Mononuclear cell (primary cell): Measurements from ENCODE around the gene ZDHHC5. TPM values are rescaled to one million over a fixed set of nuclear protein-coding genes. Genes with fewer than 3 reads are reported as not detected.
"Not testable (repeated sequence)": the region's sequence is repeated elsewhere in the genome, so short reads cannot be mapped to it uniquely, and the experiment has no call there.

Experiments used
- H3K27me3 ChIP-seq: 2 replicates; pipeline ENCODE4 v1.6.0; 2011; ENCODE audit warnings: low read length, control low read depth; ENCODE audit not compliant: insufficient read depth
- H3K4me1 ChIP-seq: 2 replicates; pipeline ENCODE4 v1.5.1; 2011; ENCODE audit warnings: mild to moderate bottlenecking, low read length, control low read depth; ENCODE audit not compliant: insufficient read depth
- H3K4me3 ChIP-seq: 2 replicates; pipeline ENCODE4 v1.5.1; 2011; ENCODE audit warnings: mild to moderate bottlenecking, low read length, moderate library complexity
- H3K9me3 ChIP-seq: 2 replicates; pipeline ENCODE4 v1.5.1; 2011; ENCODE audit warnings: low read depth, mild to moderate bottlenecking, control low read depth, low read length
- total RNA-seq: library from RNA; depleted of rRNA; stranded (reverse); fragments of >200 nt; gene quantifications from one replicate; pipeline ENCODE4 v1.2.3, GENCODE V29; 2012

Gene ZDHHC5
- total RNA-seq, 1 donor = 48.9 TPM

DNA sequence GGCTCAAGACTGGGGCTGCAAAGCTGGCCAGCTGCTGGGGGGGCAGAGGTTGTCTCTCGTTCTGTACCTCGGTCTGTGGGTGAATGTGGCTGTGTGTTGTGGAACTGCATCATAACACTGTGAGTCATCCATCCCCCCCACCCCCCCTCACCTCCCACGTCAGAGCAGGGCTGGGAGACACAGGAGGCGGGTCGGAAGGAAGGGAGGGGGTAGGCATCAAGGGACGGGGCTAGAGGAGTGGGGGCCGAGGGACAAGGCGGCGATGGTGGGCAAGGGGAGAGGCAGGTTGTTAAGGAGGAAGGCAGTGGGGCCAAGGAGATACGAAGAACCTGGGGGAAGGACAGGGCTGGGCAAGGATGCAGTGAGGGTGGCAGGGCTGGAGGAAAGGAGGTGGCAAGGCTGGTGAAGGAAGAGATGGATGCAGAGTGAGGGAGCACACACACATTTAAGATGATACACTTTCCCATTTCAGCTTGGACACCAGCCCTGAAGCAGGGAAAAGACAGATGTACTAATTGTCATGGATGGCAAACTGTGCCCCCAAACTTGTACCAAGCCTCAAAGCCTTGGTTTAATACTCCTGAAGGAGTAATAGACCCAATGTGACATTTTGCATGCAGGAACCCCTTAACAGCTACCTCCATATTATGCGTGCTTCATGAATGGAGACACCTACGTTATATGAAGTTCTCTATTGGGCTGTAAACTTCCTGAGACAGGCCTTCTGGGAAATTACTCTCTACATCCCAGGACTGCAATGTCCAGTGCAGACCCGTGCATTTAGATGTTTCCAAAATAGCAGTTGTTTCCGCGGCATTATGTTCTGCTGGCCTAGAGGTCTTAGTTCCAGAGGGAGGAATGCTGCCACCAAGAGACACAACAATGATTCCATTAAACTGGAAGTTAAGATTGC lies 17.8 kb upstream of the ZDHHC5 start, which contains the start of gene YPEL4:
YPEL4 (minus strand) TSS at position 87 of the 913 bp plus-strand sequence. CDS start 2,805 bp downstream, outside the sequence.
- peak within 1 kb of the TSS; percentile 18 for H3K4me3 ChIP-seq
- peaks cover 48% of the 10 kb centered on the region for H3K27me3 ChIP-seq
- no peaks in the 10 kb centered on the region for H3K9me3 ChIP-seq
- peaks cover 42% of the 10 kb centered on the region for H3K4me1 ChIP-seq

DNA sequence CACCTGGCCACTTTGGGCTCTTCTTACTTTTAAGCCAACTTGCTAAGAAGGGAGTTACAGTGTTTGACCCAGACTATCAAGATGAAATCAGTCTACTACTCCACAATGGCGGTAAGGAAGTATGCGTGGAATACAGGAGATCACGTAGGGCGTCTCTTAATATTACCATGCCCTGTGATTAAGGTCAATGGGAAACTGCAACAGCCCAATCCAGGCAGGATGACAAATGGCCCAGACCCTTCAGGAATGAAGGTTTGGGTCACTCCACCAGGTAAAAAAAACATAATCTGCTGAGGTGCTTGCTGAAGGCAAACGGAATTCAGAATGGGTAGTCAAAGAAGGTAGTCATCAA lies 17.2 kb upstream of the ZDHHC5 start:
- Histone ChIP-seq H3K4me3 (no peak overlapping the region), H3K27me3 (peaks cover 42% of the 10 kb centered on the region), H3K4me1 (peaks cover 42% of the 10 kb centered on the region), H3K9me3 (no peaks in the 10 kb centered on the region)

DNA sequence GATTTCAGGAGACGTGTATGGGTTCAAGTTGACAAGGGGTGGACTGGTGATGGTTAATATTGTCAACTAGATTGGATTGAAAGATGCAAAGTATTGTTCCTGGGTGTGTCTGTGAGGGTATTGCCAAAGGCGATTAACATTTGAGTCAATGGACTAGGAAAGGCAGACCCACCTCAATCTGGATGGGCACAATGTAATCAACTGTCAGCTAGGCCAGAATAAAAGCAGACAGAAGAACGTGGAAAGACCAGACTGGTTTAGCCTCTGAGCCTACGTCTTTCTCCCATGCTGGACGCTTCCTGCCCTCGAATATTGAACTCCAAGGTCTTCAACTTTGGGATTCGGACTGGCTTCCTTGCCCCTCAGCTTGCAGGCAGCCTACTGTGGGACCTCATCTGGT lies 16.5 kb upstream of the ZDHHC5 start:
- H3K4me1 ChIP-seq = peaks cover 36% of the 10 kb centered on the region
- H3K27me3 ChIP-seq = peaks cover 35% of the 10 kb centered on the region
- H3K9me3 ChIP-seq = no peaks in the 10 kb centered on the region
- H3K4me3 ChIP-seq = no peak overlapping the region

DNA sequence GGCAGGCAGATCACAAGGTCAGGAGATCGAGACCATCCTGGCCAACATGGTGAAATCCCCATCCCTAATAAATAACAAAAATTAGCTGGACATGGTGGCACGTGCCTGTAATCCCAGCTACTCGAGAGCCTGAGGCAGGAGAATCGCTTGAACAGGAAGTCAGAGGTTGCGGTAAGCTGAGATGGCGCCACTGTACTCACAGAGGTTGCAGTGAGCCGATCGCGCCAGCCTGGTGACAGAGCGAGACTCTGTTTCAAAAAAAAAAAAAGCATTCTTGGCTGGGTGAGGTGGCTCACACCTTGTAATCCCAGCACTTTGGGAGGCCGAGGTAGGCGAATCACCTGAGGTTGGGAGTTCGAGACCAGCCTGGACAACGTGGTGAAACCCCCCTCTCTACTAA lies 15.7 kb upstream of the ZDHHC5 start:
- H3K9me3 ChIP-seq = not testable (repeated sequence)
- Histone ChIP-seq H3K4me1 (peaks cover 38% of the 10 kb centered on the region), H3K27me3 (peaks cover 27% of the 10 kb centered on the region), H3K4me3 (peak overlapping the region; percentile 8)

DNA sequence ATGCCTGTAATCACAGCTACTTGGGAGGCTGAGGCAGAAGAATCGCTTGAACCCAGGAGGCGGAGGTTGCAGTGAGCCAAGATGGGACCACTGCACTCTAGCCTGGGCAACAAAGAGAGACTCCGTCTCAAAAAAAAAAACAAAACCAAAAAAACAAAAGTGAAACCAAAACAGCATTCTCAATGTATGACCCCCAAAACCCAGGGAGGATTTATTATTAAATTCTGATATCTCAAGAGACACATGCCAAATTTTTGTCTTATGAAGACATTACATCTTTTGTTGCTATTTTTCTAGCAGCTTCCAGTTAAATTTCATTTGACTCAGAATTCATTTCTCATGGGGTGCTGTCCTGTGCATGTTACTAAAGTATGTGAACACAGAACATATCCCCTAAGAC lies 15.3 kb upstream of the ZDHHC5 start:
- no peaks in the 10 kb centered on the region for H3K9me3 ChIP-seq
- peaks cover 23% of the 10 kb centered on the region for H3K27me3 ChIP-seq
- H3K4me3 ChIP-seq = peak overlapping the region; percentile 8
- H3K4me1 ChIP-seq = peaks cover 38% of the 10 kb centered on the region

DNA sequence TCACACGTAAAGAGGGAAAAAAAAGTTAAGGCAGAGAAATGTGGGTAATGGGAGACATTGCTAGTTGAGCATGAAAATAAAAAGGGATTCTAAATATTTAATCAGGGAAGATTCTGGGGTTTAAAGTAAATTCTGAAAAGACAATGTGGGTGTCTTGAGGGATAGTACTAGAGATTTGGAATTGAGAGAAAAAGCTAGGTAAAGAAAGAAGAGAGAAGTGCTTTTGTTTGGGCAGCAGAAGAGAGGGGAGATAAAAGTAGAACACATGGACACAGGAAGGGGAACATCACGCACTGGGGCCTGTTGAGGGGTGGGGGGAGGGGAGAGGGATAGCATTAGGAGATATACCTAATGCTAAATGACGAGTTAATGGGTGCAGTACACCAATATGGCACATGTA lies 14.8 kb upstream of the ZDHHC5 start:
- Histone ChIP-seq H3K4me3 (no peak overlapping the region), H3K27me3 (peaks cover 18% of the 10 kb centered on the region), H3K4me1 (peaks cover 37% of the 10 kb centered on the region), H3K9me3 (no peaks in the 10 kb centered on the region)

DNA sequence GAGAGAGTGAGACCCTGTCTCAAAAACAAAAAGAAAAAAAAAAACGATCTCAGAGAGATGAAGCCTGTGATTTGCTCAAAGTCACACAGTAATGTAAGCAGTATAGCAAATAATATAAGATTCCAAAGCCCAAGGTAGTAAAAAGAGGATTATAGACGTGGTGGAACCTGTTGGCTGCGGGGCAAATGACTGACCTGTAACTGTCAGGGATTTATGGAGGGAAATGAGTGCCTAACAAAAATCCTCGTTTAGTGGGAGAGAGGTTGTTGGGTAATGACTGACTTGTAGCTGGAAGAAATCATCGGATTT lies 11.1 kb upstream of the ZDHHC5 start:
- Histone ChIP-seq H3K4me3 (peak overlapping the region; percentile 72), H3K9me3 (no peaks in the 10 kb centered on the region), H3K27me3 (no peaks in the 10 kb centered on the region), H3K4me1 (peaks cover 26% of the 10 kb centered on the region)

DNA sequence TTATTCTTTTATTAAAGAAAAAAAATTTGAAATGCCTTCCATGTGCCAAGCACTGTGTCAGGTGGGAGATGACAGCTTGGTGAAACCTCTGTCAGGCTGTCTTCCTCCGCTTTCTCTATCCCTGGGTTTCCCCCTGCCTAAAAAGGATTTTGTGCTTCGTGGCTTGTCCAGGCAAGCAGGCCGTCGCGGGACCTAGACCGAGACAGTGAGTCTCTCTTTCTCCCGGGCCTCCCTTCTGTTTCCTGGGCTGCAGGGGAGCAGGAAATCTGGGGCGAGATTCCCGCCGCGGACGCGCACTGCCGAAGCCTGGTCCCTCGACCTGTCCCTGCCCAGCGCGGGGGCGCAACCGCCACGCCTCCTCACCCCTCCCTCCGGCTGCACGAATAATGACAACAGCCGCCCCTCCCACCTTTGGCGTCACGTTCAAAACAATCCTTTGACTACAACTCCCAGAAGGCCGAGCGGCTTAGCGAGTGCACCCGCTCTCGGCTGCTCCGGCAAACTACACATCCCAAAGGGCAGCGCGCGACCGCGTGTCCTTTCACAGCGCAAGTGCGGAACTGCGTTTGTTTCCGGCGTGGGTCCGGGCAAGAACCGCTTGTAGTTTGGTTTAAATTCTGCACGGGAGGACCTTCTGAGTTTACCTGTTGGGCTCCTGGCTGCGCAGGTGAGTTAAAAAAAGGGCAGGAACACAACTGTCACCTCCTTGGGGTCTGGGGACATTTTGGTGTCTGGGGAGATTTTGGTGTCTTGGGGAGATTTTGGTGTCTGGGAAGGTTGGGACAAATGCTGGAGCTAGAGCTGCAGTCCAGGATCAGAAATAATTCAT lies 10.5 kb upstream of the ZDHHC5 start, which contains the start of gene CLP1:
CLP1 (plus strand) TSS at position 569 of the 829 bp plus-strand sequence. CDS start 1,715 bp downstream, outside the sequence.
- H3K27me3 ChIP-seq = no peaks in the 10 kb centered on the region
- H3K4me1 ChIP-seq = peaks cover 20% of the 10 kb centered on the region
- H3K4me3 ChIP-seq = peak within 1 kb of the TSS; percentile 72
- no peaks in the 10 kb centered on the region for H3K9me3 ChIP-seq

DNA sequence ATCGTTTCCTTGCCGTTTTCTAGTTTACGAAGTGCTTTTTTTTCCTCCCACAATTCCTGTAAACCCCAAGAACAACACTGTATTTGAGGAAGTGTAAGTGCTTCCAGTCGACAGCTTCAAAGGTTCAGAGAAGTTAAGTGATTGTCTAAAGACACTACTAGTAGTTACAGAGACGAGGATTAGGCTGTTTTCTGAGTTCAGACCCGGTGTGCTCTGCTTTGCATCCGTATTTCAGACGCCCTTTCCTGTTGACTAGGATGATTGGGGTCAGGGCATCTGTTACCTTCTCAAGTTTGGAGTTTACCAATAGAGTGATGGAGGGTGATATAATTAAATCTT lies 9.9 kb upstream of the ZDHHC5 start:
- peaks cover 18% of the 10 kb centered on the region for H3K4me1 ChIP-seq
- H3K9me3 ChIP-seq = no peaks in the 10 kb centered on the region
- H3K27me3 ChIP-seq = no peaks in the 10 kb centered on the region
- H3K4me3 ChIP-seq = peak overlapping the region; percentile 72

DNA sequence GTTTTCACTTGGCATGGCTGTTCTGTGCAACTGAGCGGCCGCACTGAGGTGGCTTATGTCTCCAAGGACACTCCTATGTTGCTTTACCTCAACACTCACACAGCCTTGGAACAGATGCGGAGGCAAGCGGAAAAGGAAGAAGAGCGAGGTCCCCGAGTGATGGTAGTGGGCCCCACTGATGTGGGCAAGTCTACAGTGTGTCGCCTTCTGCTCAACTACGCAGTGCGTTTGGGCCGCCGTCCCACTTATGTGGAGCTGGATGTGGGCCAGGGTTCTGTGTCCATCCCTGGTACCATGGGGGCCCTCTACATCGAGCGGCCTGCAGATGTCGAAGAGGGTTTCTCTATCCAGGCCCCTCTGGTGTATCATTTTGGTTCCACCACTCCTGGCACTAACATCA lies 8.2 kb upstream of the ZDHHC5 start:
- H3K4me3 ChIP-seq = no peak overlapping the region
- H3K4me1 ChIP-seq = peaks cover 18% of the 10 kb centered on the region
- no peaks in the 10 kb centered on the region for H3K9me3 ChIP-seq

DNA sequence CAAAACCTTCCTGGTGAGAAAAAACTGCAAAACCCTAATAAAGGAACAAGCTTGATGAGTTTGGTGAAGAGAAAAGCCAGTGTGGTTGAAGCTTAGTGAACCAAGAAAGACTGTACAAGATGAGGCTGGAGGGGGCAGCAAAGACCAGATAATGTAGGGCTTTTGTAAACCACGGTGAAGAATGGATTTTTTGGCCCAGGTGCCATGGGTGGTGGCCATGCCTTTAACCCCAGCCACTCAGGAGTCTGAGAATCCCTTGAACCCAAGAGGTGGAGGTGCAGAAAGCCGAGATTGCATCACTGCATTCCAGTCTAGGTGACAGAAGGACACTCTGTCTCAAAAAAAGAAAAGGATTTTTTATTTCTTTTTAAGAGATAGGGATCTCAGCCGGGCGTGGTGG lies 5.0 kb upstream of the ZDHHC5 start:
- Histone ChIP-seq H3K9me3 (no peaks in the 10 kb centered on the region), H3K27me3 (no peaks in the 10 kb centered on the region), H3K4me3 (no peak overlapping the region), H3K4me1 (peaks cover 23% of the 10 kb centered on the region)

More for the DNA sequence above, 8.2 kb upstream of the ZDHHC5 start:
- no peaks in the 10 kb centered on the region for H3K27me3 ChIP-seq

DNA sequence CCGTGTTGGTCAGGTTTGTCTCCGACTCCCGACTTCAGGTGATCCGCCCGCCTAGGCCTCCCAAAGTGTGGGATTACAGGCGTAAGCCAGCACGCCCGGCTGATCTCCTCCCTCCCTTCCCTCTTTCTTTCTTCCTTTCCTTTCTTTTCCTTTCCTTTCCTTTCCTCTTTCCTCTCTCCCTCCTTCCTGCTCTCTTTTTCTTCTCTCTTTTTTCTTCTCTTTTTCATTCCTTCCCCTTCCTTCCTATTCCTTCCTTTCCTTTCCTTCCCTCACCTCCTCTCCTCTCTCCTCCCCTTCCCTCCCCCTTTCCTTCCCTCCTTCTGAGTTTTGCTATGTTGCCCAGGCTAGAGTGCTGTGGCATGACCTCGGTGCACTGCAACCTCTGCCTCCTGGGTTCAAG lies 3.9 kb upstream of the ZDHHC5 start:
- H3K4me3 ChIP-seq = no peak overlapping the region
- H3K4me1 ChIP-seq = peaks cover 14% of the 10 kb centered on the region
- no peaks in the 10 kb centered on the region for H3K27me3 ChIP-seq
- no peaks in the 10 kb centered on the region for H3K9me3 ChIP-seq

DNA sequence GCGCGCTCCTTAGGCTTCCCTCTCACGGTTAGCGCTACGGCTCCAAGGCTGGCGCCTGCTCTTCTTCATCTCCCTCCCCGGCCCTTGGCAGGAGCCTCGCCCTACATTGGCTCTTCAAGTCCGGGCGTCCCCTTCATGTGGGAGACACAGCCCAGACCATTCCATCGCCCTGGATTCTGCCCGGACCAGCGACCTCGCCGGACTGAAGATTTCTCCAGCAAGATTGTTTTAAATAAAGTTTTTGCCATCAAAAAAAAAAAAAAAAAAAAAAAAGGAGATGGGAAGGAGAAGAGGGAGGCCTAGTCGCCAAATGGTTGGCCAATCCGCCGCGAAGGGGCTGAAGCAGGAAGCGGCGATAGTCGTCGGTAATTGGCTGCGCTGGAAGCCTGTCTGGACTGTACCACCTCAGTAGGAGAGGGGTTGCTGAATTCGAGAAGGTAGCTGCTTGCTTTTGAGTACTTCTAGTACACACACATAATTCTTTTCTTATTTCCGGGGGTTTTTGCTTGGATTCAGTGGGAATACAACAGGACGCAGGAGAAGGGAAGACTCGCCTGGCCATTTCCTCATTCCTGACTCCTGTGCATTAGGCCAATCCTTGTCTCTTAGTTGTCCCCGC lies 688 bp upstream of the ZDHHC5 start:
- Histone ChIP-seq H3K4me1 (peaks cover 24% of the 10 kb centered on the region), H3K27me3 (no peaks in the 10 kb centered on the region), H3K4me3 (peak overlapping the region; percentile 87), H3K9me3 (no peaks in the 10 kb centered on the region)

DNA sequence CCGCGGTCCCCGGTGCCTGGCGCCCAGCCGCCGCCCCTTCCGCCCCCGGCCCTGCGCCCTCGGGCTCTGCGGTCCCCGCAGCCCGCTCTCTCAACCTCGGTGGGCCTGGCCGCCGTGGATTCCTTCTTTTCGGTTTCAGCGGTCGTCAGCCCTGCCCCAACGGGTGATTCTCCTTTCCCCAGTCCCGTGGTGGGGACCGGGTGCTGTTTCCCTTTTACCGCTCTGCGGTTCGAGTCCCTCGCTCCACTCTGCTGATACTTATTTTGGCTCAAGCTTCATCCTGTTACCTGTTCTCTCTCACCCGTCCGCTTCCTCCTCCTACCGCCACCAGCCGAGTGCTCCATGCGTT lies 494 bp downstream of the ZDHHC5 start:
- Histone ChIP-seq H3K4me1 (peaks cover 24% of the 10 kb centered on the region), H3K4me3 (peak overlapping the region; percentile 87), H3K9me3 (no peaks in the 10 kb centered on the region)

DNA sequence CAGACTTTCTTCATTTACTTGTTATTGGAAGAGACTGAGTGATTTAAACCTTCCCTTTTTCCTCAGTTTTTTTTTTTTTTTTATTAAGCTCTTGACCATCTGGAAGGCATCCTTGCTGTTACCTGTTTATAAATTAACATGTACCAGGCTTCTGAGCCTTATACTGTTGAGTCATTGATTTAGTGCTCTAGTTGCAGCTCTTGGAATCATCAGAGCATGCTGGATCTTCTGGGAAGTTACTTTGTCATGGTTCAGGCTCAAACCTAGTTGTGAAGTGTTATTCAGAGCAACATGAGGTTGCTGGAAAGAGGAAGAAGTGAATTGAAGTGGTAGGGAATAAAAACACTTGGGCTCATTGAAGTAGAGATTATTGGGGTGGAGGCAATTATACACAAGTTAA lies 6.3 kb downstream of the ZDHHC5 start:
- no peaks in the 10 kb centered on the region for H3K9me3 ChIP-seq
- H3K4me1 ChIP-seq = peaks cover 8% of the 10 kb centered on the region
- H3K4me3 ChIP-seq = no peak overlapping the region
- no peaks in the 10 kb centered on the region for H3K27me3 ChIP-seq

More for the DNA sequence above, 494 bp downstream of the ZDHHC5 start:
- no peaks in the 10 kb centered on the region for H3K27me3 ChIP-seq
